K562 (cell line): Measurements from ENCODE around the gene ZNF778. TPM values are rescaled to one million over a fixed set of nuclear protein-coding genes. Genes with fewer than 3 reads are reported as not detected.
A peak's percentile ranks its signal among the peaks of the same experiment; 100 is the strongest.

Experiments
- ATAC-seq: fragments of 200-7000 bp; cut with Tn5 transposase; 3 replicates; pipeline ENCODE4 v1.9.1; 2020; ENCODE audit warnings: moderate library complexity
- BruUV-seq: library from RNA; stranded (reverse); fragments of 400-500 nt; replicated peaks from 2 replicates; lab custom pipeline; 2021; lab: Mats Ljungman, UMichigan
- CTCF ChIA-PET: fragments of 300-600 bp; formaldehyde crosslinking; extraction: SDS; loops from one replicate; lab custom pipeline; 2021; ENCODE audit warnings: low intra/inter-chr PET ratio; lab: Yijun Ruan, JAX
- POLR2A ChIA-PET: fragments of 300-600, 350-650 bp; sonication (Branson Sonifier 250); formaldehyde crosslinking; extraction: SDS; loops from one replicate; lab custom pipeline; 2021; ENCODE audit warnings: antibody characterized with exemption, inconsistent platforms; lab: Yijun Ruan, JAX
- DNase-seq, 4 experiments: peaks; one replicate each; pipeline versions ENCODE4 v3.0.0 to v3.0.0-alpha.2; 2011 to 2018; ENCODE audit warnings: low spot score in 3 of 4, mixed read lengths in 3 of 4; ENCODE audit errors: extremely low read depth in 1 of 4
- FAIRE-seq: peaks from 2 replicates; lab custom pipeline; 2011; peaks lifted over from hg19 to GRCh38; lab: Jason Lieb, UNC
- H2AFZ ChIP-seq: 2 replicates; pipeline ENCODE4 v1.6.0; 2011; ENCODE audit warnings: low read depth, low read length, control low read depth, inconsistent platforms
- H3K27ac ChIP-seq: fragments of 200-600 bp; 3 replicates; pipeline ENCODE4 v1.8.0; 2011; ENCODE audit warnings: low read depth, mild to moderate bottlenecking, control low read depth, inconsistent platforms, low read length, moderate library complexity, mixed read lengths; ENCODE audit errors: extremely low read depth
- H3K27me3 ChIP-seq, 2 experiments: fragments of 300-600 bp in 1 of 2; 2 replicates in 1 of 2; 3 replicates in 1 of 2; pipeline versions ENCODE4 v1.6.0 to v1.8.0; 2011; ENCODE audit warnings: inconsistent platforms in 2 of 2, low read length in 2 of 2, mild to moderate bottlenecking in 1 of 2, mixed read lengths in 1 of 2, moderate library complexity in 1 of 2; ENCODE audit not compliant: control insufficient read depth in 2 of 2, insufficient read depth in 2 of 2
- H3K36me3 ChIP-seq: fragments of 300-600 bp; 3 replicates; pipeline ENCODE4 v1.8.0; 2011; ENCODE audit warnings: mild to moderate bottlenecking, low read length, inconsistent platforms; ENCODE audit not compliant: control insufficient read depth, insufficient read depth
- H3K4me1 ChIP-seq, 2 experiments: fragments of 200-600 bp in 1 of 2; replicated peaks in 1 of 2; 2 replicates in 1 of 2; 3 replicates in 1 of 2; pipeline versions ENCODE4 v1.5.1 to v1.8.0; 2011; ENCODE audit warnings: inconsistent platforms in 2 of 2, low read length in 2 of 2, mild to moderate bottlenecking in 1 of 2, mixed read lengths in 1 of 2, moderate library complexity in 1 of 2; ENCODE audit not compliant: control insufficient read depth in 2 of 2, insufficient read depth in 2 of 2
- H3K4me2 ChIP-seq: 2 replicates; pipeline ENCODE4 v1.6.1; 2011; ENCODE audit warnings: low read length, control low read depth, inconsistent platforms, mixed read lengths; ENCODE audit not compliant: insufficient read depth
- H3K4me3 ChIP-seq: fragments of 200-600 bp; sonication (generic), shearing (Covaris generic); 2 replicates; pipeline ENCODE4 v1.5.1; 2016; ENCODE audit warnings: control low read depth, inconsistent platforms
- H3K79me2 ChIP-seq: fragments of 200-600 bp; 3 replicates; pipeline ENCODE4 v1.8.0; 2011; ENCODE audit warnings: low read length, inconsistent platforms; ENCODE audit not compliant: control insufficient read depth, insufficient read depth
- H3K9ac ChIP-seq, 2 experiments: 2 replicates each; pipeline versions ENCODE4 v1.6.0 to v1.6.1; 2011; ENCODE audit warnings: low read depth in 2 of 2, low read length in 2 of 2, control low read depth in 1 of 2, inconsistent platforms in 1 of 2, mild to moderate bottlenecking in 1 of 2, mixed read lengths in 1 of 2; ENCODE audit not compliant: insufficient read depth in 1 of 2
- H3K9me1 ChIP-seq: one replicate; pipeline ENCODE4 v1.6.0; 2011; ENCODE audit warnings: inconsistent platforms, mild to moderate bottlenecking, low read length, moderate library complexity; ENCODE audit not compliant: control insufficient read depth, insufficient read depth
- H3K9me3 ChIP-seq: replicated peaks from 2 replicates; pipeline ENCODE4 v1.5.1; 2011; ENCODE audit warnings: low read depth, low read length, inconsistent platforms; ENCODE audit not compliant: control insufficient read depth, insufficient read depth
- H4K20me1 ChIP-seq: replicated peaks from 2 replicates; pipeline ENCODE4 v1.6.1; 2011; ENCODE audit warnings: low read length, inconsistent platforms, mixed read lengths; ENCODE audit not compliant: control insufficient read depth, insufficient read depth
- CHD4 ChIP-seq: fragments of 200-600 bp; sonication (generic); IDR thresholded peaks from 3 replicates; pipeline ENCODE4 v1.6.1; 2012; ENCODE audit warnings: low read depth, mild to moderate bottlenecking, mixed read lengths, low read length, inconsistent platforms; ENCODE audit not compliant: insufficient read depth, insufficient replicate concordance, poor library complexity, severe bottlenecking
- CREB1 ChIP-seq, 2 experiments: sonication (generic) in 1 of 2; formaldehyde crosslinking in 1 of 2; IDR thresholded peaks; 2 replicates each; pipeline versions ENCODE4 v1.6.1 to v1.8.0; 2012 to 2022; ENCODE audit warnings: inconsistent platforms in 1 of 2, mild to moderate bottlenecking in 1 of 2, missing genetic modification reagents in 1 of 2, moderate library complexity in 1 of 2
- CREM ChIP-seq: IDR thresholded peaks from 2 replicates; pipeline ENCODE4 v1.6.1; 2014; ENCODE audit warnings: antibody characterized with exemption, low read depth
- EGR1 ChIP-seq: fragments of 450-650 bp; conservative IDR thresholded peaks from 2 replicates; pipeline ENCODE4 v1.6.1; 2017; ENCODE audit warnings: mild to moderate bottlenecking
- FOSL1 ChIP-seq: fragments of 200-800 bp; sonication (Bioruptor generic); conservative IDR thresholded peaks from 2 replicates; pipeline ENCODE4 v1.6.1; 2016; ENCODE audit warnings: missing genetic modification characterization, missing compliant biosample characterization
- FOXJ3 ChIP-seq: sonication (generic); formaldehyde crosslinking; IDR thresholded peaks from 2 replicates; pipeline ENCODE4 v1.4.0; 2020; ENCODE audit warnings: mild to moderate bottlenecking, missing genetic modification reagents
- GATAD2B ChIP-seq: fragments of 450-650 bp; IDR thresholded peaks from 2 replicates; pipeline ENCODE4 v1.6.1; 2017; ENCODE audit warnings: mild to moderate bottlenecking, borderline replicate concordance
- GTF2F1 ChIP-seq: IDR thresholded peaks from 2 replicates; pipeline ENCODE4 v1.6.1; 2011; ENCODE audit warnings: low read depth, low read length, improper control_type of control experiment
- HMG20A ChIP-seq: fragments of 450-650 bp; formaldehyde crosslinking; conservative IDR thresholded peaks from 2 replicates; pipeline ENCODE4 v1.4.0; 2020; ENCODE audit warnings: mild to moderate bottlenecking, mixed read lengths
- KDM1A ChIP-seq, 2 experiments: fragments of 450-650 bp; IDR thresholded peaks; 2 replicates each; pipeline ENCODE4 v1.6.1; 2016; ENCODE audit warnings: mild to moderate bottlenecking in 2 of 2
- KLF16 ChIP-seq: IDR thresholded peaks from 2 replicates; pipeline ENCODE4 v1.6.1; 2016; ENCODE audit warnings: antibody characterized with exemption
- MYBL2 ChIP-seq, 2 experiments: fragments of 450-650 bp in 1 of 2; sonication (generic) in 1 of 2; formaldehyde crosslinking in 1 of 2; IDR thresholded peaks; 2 replicates each; pipeline versions ENCODE4 v1.6.1 to v1.8.1; 2017 to 2022; ENCODE audit warnings: borderline replicate concordance in 1 of 2, inconsistent platforms in 1 of 2, low read depth in 1 of 2, mild to moderate bottlenecking in 1 of 2, missing genetic modification reagents in 1 of 2, moderate library complexity in 1 of 2
- PCBP2 ChIP-seq: fragments of 200-400 bp; formaldehyde crosslinking; IDR thresholded peaks from 2 replicates; pipeline ENCODE4 v1.6.1; 2018; ENCODE audit warnings: low read length, low read depth, mild to moderate bottlenecking, moderate library complexity; ENCODE audit not compliant: poor library complexity, severe bottlenecking
- PHF8 ChIP-seq: fragments of 200-600 bp; sonication (generic); IDR thresholded peaks from 2 replicates; pipeline ENCODE4 v1.6.1; 2012; ENCODE audit warnings: mixed run types, mild to moderate bottlenecking, inconsistent platforms, low read length, moderate library complexity, borderline replicate concordance
- RBM39 ChIP-seq: fragments of 200-400 bp; formaldehyde crosslinking; optimal IDR thresholded peaks from 2 replicates; pipeline ENCODE3; 2018; ENCODE audit warnings: low read depth, low read length
- ZNF133 ChIP-seq: fragments of 250-450 bp; sonication (Bioruptor Pico); IDR thresholded peaks from 2 replicates; pipeline ENCODE4 v1.4.0; 2020; ENCODE audit warnings: mild to moderate bottlenecking
- ZNF134 ChIP-seq: fragments of 250-450 bp; sonication (Bioruptor Pico); conservative IDR thresholded peaks from 2 replicates; pipeline ENCODE4 v1.4.0; 2020
- ZNF232 ChIP-seq: sonication (generic); formaldehyde crosslinking; IDR thresholded peaks from 2 replicates; pipeline ENCODE4 v1.8.0; 2022; ENCODE audit warnings: mild to moderate bottlenecking, missing genetic modification reagents
- ZNF589 ChIP-seq: fragments of 200-800 bp; sonication (Bioruptor generic); IDR thresholded peaks from 2 replicates; pipeline ENCODE4 v1.6.1; 2016; ENCODE audit warnings: low read depth, missing genetic modification characterization, missing compliant biosample characterization
- ZNF764 ChIP-seq: fragments of 250-450 bp; sonication (Bioruptor Pico); IDR thresholded peaks from 2 replicates; pipeline ENCODE4 v1.4.0; 2020; ENCODE audit warnings: low read depth, mild to moderate bottlenecking, moderate library complexity
- WGBS: fragments of 100-300 bp; shearing (Covaris generic); methylation state at CpG from one replicate; pipeline ENCODE4 v1.1.6; 2016; ENCODE audit warnings: low coverage, mixed read lengths; ENCODE audit not compliant: insufficient coverage; ENCODE audit errors: missing lambda C conversion rate; 5-methylcytosine and 5-hydroxymethylcytosine counted together
- in situ Hi-C: fragments of 300-500 bp; cut with MboI; formaldehyde crosslinking; loops from 4 replicates; pipeline ENCODE4 v1.15.0; 2018; ENCODE audit warnings: inconsistent platforms, mixed read lengths
- intact Hi-C: fragments of 100-400 bp; cut with micrococcal nuclease; formaldehyde crosslinking; loops from 2 replicates; pipeline ENCODE4 v1.14.2; 2022
- polyA plus RNA-seq, 8 experiments: library from polyadenylated mRNA; depleted of rRNA in 4 of 8; stranded (reverse) in 5 of 8; unstranded in 3 of 8; fragments of >200 nt; fragmentation: Nextera tagmentation in 2 of 8; fragmentation: Illumina TruSeq in 1 of 8; extraction: Ambion mirVana in 2 of 8; extraction: Trizol in 1 of 8; gene quantifications; 2 replicates each; pipeline versions ENCODE4 v1.2.1 to v1.2.3, GENCODE V29; 2011 to 2014; ENCODE audit warnings: inconsistent platforms in 1 of 8, missing spikeins in 1 of 8
- total RNA-seq, 7 experiments: library from RNA; depleted of rRNA in 6 of 7; stranded (reverse); fragments of >200 nt in 6 of 7; fragmentation: Illumina TruSeq in 2 of 7; extraction: Trizol in 2 of 7; gene quantifications; 2 replicates each; pipeline versions ENCODE4 v1.2.1 to v1.2.3, GENCODE V29; 2011 to 2021; ENCODE audit warnings: low replicate concordance in 1 of 7
- TF ChIP-seq, protein P1 (sequence below): fragments of 250-450 bp; sonication (Bioruptor Pico); IDR thresholded peaks from 2 replicates; pipeline ENCODE4 v1.8.0; 2021; ENCODE audit warnings: moderate library complexity, mild to moderate bottlenecking, inconsistent platforms

ZNF778 gene
- total and polyA plus RNA-seq, 9 of the 15 experiments (the other 6 are each of a cell fraction or from before 2014, with no cell fraction given), result 0.70 to 60.6 (median 7.5) TPM

DNA sequence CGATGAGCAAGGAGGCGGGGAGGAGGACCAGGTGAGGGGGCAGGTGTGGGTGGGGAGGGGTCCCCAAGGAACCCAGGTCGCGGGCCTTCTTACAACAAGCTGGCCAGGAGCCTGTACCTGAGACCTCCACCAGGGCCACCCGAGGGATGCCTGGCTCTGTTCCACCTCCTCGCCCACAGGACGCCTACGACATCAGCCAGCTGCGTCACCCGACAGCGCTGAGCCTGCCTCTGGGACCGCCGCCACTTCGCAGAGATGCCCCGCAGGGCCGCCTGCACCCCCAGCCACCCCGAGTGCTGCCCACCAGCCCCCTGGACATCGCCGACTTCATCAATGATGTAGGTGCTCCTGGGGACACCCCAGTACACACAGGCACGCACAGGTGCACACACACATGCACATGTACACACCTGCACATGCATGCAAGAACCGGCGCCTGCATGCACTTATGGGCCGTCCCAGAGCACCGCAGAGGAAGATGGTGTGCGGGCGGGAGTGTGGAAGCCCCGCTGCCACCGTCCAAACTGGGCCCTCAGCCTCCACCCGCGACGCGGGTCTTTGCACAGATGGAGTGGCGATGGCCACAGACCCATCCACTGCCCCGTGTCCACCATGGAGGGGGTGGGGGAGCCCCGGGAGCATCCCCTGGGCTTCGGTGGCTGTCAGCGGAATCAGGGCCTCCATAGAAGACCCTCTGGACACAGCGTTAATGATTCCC, 23.8 kb upstream of the ZNF778 start:
- 59% methylated on average over 28 of the region's 38 CpGs for WGBS
- H3K36me3 ChIP-seq, result no peaks in the 10 kb centered on the region
- H3K4me3 ChIP-seq, result peak overlapping the region; percentile 19
- DNase-seq (no peak), ATAC-seq (0 out of 3 replicates have a peak, but pooled peaks have one; percentile 4), FAIRE-seq (no peak)
- no peaks in the 10 kb centered on the region for H3K79me2 ChIP-seq
- peaks cover 0 to 14% of the 10 kb centered on the region in 2 experiments; a peak in 1 of 5 replicates for H3K27me3 ChIP-seq
- POLR2A ChIA-PET, result interaction anchor here (0.7 to 1.6 kb wide), 2 partner anchors 382 to 694 kb away, joined by 3 to 7 read pairs; partner anchors contain the start of gene APRT
- peak overlapping the region in 1 of 2 experiments; percentile 55; a peak in 1 of 4 replicates for H3K9ac ChIP-seq
- intact Hi-C loops (no loop called here), in situ Hi-C loops (no loop called here)
- H3K9me3 ChIP-seq, result no peaks in the 10 kb centered on the region
- no peak overlapping the region for H3K27ac ChIP-seq
- peak overlapping the region; percentile 66; the same call in 1 of the 2 replicates for H2AFZ ChIP-seq
- TF ChIP-seq KLF16 (no peak), ZNF134 (CRISPR knock-in tag) (no peak), CREB1 (IDR thresholded peaks at IDR 0.05) (peak; percentile 30; the same call in 1 of the 2 replicates), CREB1 (CRISPR knock-in tag; IDR thresholded peaks at IDR 0.05) (no peak), KDM1A (IDR thresholded peaks at IDR 0.05) (peak in 1 of 2 experiments; percentile 10; a peak in 1 of 4 replicates), GTF2F1 (no peak), FOXJ3 (CRISPR knock-in tag) (no peak), FOSL1 (tag) (no peak), ZNF133 (no peak), ZNF589 (CRISPR knock-in tag) (no peak), HMG20A (CRISPR knock-in tag) (no peak), RBM39 (no peak), ZNF232 (no peak), GATAD2B (no peak), CHD4 (no peak), EGR1 (peak; percentile 52), ZNF764 (no peak), CREM (0 out of 2 replicates have a peak, but pooled peaks have one; percentile 40), MYBL2 (IDR thresholded peaks at IDR 0.05; ENCODE audit: low read depth) (no peak), MYBL2 (CRISPR knock-in tag; IDR thresholded peaks at IDR 0.05; ENCODE audit: borderline replicate concordance) (no peak), PHF8 (0 out of 2 replicates have a peak, but pooled peaks have one; percentile 1), PCBP2 (no peak)
- TF ChIP-seq, protein P1, sequence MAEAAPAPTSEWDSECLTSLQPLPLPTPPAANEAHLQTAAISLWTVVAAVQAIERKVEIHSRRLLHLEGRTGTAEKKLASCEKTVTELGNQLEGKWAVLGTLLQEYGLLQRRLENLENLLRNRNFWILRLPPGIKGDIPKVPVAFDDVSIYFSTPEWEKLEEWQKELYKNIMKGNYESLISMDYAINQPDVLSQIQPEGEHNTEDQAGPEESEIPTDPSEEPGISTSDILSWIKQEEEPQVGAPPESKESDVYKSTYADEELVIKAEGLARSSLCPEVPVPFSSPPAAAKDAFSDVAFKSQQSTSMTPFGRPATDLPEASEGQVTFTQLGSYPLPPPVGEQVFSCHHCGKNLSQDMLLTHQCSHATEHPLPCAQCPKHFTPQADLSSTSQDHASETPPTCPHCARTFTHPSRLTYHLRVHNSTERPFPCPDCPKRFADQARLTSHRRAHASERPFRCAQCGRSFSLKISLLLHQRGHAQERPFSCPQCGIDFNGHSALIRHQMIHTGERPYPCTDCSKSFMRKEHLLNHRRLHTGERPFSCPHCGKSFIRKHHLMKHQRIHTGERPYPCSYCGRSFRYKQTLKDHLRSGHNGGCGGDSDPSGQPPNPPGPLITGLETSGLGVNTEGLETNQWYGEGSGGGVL (CRISPR knock-in tag), result no peak
- H4K20me1 ChIP-seq, result no peaks in the 10 kb centered on the region
- no peaks in the 10 kb centered on the region for H3K9me1 ChIP-seq
- BruUV-seq, result no TSS peak
- CTCF ChIA-PET, result no interaction called here
- H3K4me2 ChIP-seq, result peak overlapping the region; percentile 64
- peaks cover 0 to 70% of the 10 kb centered on the region in 2 experiments; a peak in 4 of 5 replicates for H3K4me1 ChIP-seq
